ENCODE data around the gene CDR2L.

DNA sequence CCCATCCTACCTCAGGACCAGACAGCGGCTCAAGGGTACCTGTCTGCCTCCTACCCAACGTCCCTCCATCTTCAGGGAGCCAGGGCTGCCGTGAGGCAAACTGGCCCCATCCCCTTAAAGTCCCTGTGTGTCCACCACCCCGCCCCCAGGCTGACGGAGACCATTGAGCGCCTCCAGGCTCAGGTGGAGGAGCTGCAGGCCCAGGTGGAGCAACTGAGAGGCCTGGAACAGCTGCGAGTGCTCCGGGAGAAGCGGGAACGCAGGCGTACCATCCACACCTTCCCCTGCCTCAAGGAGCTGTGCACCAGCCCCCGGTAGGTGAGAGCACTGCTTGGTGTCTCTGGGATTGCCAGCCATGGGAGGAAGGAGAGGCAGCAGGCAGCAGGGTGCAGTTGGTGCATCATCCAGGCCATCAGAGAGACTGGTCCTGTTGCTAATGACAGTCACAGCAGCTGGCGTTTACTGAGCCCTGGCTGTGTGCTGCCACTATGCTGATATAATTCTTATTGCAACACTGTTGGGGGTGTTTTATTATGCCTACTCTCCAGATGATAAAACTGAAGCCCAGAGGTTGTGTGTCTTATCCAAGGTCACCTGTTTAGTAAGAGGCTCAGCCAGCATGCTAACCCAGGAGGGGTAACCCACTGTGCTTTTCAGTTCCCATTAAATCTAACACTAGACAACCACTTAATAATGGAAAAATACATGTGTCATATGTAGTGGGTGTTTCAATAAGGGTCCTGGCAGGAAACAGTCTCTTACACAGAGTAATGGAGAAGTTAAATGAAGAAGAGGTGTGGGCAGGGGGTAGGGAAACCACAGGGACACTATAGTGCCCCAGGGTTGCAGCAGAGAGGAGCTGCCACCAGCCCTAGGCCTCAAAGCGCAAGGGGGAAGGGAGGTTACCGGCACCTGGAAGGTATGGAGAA, 14.7 kb downstream of the CDR2L start:
- TF ChIP-seq ATF2 (CRISPR knock-in tag; IDR thresholded peaks at IDR 0.05; ENCODE audit: borderline replicate concordance, low read depth): no peak
- no peak for TF ChIP-seq CTCF (IDR thresholded peaks at IDR 0.05)
- TF ChIP-seq ZNF317 (CRISPR knock-in tag; IDR thresholded peaks at IDR 0.05; ENCODE audit: borderline replicate concordance, low read depth): no peak
- TF ChIP-seq, protein P1, sequence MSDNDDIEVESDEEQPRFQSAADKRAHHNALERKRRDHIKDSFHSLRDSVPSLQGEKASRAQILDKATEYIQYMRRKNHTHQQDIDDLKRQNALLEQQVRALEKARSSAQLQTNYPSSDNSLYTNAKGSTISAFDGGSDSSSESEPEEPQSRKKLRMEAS (CRISPR knock-in tag; IDR thresholded peaks at IDR 0.05): no peak
- no peak for TF ChIP-seq ZNF121 (CRISPR knock-in tag; IDR thresholded peaks at IDR 0.05)
- no peak for TF ChIP-seq ATF1 (CRISPR knock-in tag; IDR thresholded peaks at IDR 0.05)

Data from WTC11 (cell line).